ENCODE results near the gene GSE1. TPM values are rescaled to one million over a fixed set of nuclear protein-coding genes. Genes with fewer than 3 reads are reported as not detected.

Gene GSE1
- total RNA-seq, 1 experiment from 2014 or later, result 1.9 TPM

- no peaks in the 10 kb centered on the region for H3K79me2 ChIP-seq (ENCODE audit: low read length)
Observed at GRCh38 chr16:85605051-85605911, 7.8 kb upstream of the GSE1 start.

DNA sequence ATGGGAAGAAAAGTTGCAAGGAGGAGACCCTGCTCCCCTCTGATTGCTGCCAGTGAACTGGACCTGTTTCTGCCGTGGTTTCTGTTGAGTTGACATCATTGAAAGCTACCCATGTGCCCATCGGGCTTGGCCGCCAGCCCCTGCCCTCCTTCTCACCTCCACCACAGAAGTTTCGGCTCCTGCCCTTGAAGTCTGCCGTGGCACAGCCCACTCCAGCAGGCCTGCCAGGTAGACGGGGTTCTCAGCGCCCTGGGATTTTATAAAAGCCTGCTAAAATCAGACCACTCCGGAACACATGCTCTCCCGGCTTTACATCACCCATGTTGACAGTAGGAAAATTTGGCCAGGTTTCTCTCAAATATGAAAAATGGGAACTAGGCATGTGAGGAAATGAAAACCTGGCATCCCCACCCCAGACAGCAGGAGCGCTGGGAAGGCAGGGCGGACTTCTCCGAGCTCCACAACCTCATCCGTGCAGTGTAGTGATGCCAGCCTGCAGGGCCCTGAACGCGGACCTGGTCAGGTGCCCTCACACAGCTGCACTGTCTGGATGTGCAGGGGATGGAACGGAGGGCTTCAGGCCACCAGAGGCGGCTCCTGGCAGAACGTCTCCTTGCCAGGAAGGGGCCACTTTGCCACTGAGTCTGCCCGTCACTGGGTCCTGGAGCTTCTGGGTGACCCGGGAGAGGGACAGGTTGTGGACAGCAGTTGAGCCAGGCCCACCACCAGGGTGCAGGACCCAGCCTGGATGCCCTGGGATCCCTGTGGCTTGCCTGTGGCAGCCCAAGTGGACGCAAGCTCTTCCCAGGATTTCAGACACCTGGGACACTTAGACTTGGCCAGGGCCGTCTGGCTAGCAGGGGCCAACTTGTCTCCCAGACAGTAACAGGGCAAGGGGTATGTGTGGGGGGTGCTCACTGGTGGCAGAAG lies 6.9 kb upstream of the GSE1 start:
- Histone ChIP-seq H3K27me3 (ENCODE audit: low read length) (0 out of 2 replicates have a peak, but pooled peaks cover 3% of the 10 kb centered on the region), H3K9me2 (replicated peaks; ENCODE audit: insufficient read depth, low read length) (no peaks in the 10 kb centered on the region), H2AFZ (ENCODE audit: low read length) (no peak overlapping the region), H4K20me1 (ENCODE audit: insufficient read depth, low read depth, low read length) (peaks cover 13% of the 10 kb centered on the region; the same call in 1 of the 2 replicates), H3K9me3 (ENCODE audit: low read length) (no peaks in the 10 kb centered on the region), H3K4me3 (ENCODE audit: low read length) (no peak overlapping the region), H3K27ac (ENCODE audit: low read length) (no peak overlapping the region), H3K79me2 (ENCODE audit: low read length) (no peaks in the 10 kb centered on the region), H3K4me1 (ENCODE audit: low read length) (peaks cover 26% of the 10 kb centered on the region), H3K36me3 (ENCODE audit: insufficient read depth, low read length) (no peaks in the 10 kb centered on the region), H3K9ac (ENCODE audit: low read length) (no peak overlapping the region), H3K4me2 (ENCODE audit: low read depth, low read length, poor library complexity, severe bottlenecking) (peak overlapping the region; percentile 65)
- no peak for DNase-seq

More at GRCh38 chr16:85605051-85605911, 7.8 kb upstream of the GSE1 start:
- DNase-seq, result no peak
- Histone ChIP-seq H3K9me2 (replicated peaks; ENCODE audit: insufficient read depth, low read length) (no peaks in the 10 kb centered on the region), H3K9ac (ENCODE audit: low read length) (no peak overlapping the region), H3K4me3 (ENCODE audit: low read length) (no peak overlapping the region), H3K36me3 (ENCODE audit: insufficient read depth, low read length) (no peaks in the 10 kb centered on the region), H4K20me1 (ENCODE audit: insufficient read depth, low read depth, low read length) (peaks cover 9% of the 10 kb centered on the region; the same call in 1 of the 2 replicates), H2AFZ (ENCODE audit: low read length) (no peak overlapping the region), H3K27me3 (ENCODE audit: low read length) (0 out of 2 replicates have a peak, but pooled peaks cover 3% of the 10 kb centered on the region), H3K9me3 (ENCODE audit: low read length) (no peaks in the 10 kb centered on the region), H3K4me1 (ENCODE audit: low read length) (peaks cover 20% of the 10 kb centered on the region), H3K4me2 (ENCODE audit: low read depth, low read length, poor library complexity, severe bottlenecking) (no peak overlapping the region), H3K27ac (ENCODE audit: low read length) (no peak overlapping the region)

DNA sequence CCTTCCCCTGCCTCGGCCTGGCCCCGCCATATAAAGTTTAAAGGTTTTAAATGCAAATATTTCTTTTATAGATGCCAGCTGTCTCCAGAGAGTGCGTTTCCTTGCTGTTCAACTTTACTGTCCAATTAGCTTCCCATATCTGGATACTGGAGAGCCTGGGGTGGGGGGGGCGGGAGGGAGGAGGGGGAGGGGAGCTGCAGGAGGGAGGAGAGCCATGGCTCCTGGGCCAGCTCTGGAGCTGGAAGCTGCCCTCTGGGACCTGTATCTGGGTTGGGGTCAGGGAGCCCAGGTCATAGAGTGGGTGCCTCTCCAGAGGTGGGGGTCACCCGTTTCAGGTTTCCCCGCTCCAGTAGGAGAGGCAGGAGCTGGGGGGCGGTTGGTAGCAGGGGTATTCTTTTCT lies 6.2 kb upstream of the GSE1 start:
- H3K4me1 ChIP-seq (ENCODE audit: low read length), result peaks cover 26% of the 10 kb centered on the region
- peak overlapping the region; percentile 65 for H3K4me2 ChIP-seq (ENCODE audit: low read depth, low read length, poor library complexity, severe bottlenecking)
- peak overlapping the region; percentile 37; the same call in 1 of the 2 replicates for H3K4me3 ChIP-seq (ENCODE audit: low read length)

DNA sequence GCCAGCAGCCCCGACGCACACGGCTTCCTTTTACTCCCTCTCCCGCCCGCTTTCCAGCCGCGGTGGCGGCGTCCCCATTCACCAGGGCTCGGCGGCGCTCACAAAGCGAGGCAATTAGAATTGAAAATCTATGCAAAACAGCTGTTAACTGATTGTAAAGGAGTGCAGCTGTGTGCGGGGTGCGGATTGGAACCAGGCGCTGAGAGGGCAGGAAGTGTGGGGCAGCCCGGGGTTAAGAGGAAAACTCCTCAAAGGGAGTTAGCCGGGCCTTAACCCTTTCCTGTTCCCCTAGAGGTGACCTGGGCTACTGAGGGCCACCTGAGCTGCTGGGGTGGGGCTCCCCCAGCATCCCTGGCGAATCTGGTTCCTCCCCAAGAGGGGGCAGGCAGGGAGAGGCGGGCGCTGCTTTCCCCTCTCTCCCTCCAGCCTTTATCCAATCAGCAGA lies 5.8 kb upstream of the GSE1 start:
- H3K27ac ChIP-seq (ENCODE audit: low read length), result no peak overlapping the region
- peak overlapping the region; percentile 65 for H3K4me2 ChIP-seq (ENCODE audit: low read depth, low read length, poor library complexity, severe bottlenecking)
- no peaks in the 10 kb centered on the region for H3K9me2 ChIP-seq (replicated peaks; ENCODE audit: insufficient read depth, low read length)
- DNase-seq, result peak; percentile 82
- H3K9me3 ChIP-seq (ENCODE audit: low read length), result no peaks in the 10 kb centered on the region
- peak overlapping the region; percentile 38; the same call in 1 of the 2 replicates for H3K9ac ChIP-seq (ENCODE audit: low read length)
- H3K27me3 ChIP-seq (ENCODE audit: low read length), result 0 out of 2 replicates have a peak, but pooled peaks cover 3% of the 10 kb centered on the region
- no peaks in the 10 kb centered on the region for H3K36me3 ChIP-seq (ENCODE audit: insufficient read depth, low read length)
- H3K79me2 ChIP-seq (ENCODE audit: low read length), result no peaks in the 10 kb centered on the region
- H3K4me3 ChIP-seq (ENCODE audit: low read length), result peak overlapping the region; percentile 37; the same call in 1 of the 2 replicates
- H2AFZ ChIP-seq (ENCODE audit: low read length), result no peak overlapping the region
- peaks cover 26% of the 10 kb centered on the region for H3K4me1 ChIP-seq (ENCODE audit: low read length)
- peaks cover 13% of the 10 kb centered on the region; the same call in 1 of the 2 replicates for H4K20me1 ChIP-seq (ENCODE audit: insufficient read depth, low read depth, low read length)

More for the DNA sequence above, 6.2 kb upstream of the GSE1 start:
- H3K9me3 ChIP-seq (ENCODE audit: low read length), result no peaks in the 10 kb centered on the region
- no peak overlapping the region for H3K27ac ChIP-seq (ENCODE audit: low read length)
- H3K9me2 ChIP-seq (replicated peaks; ENCODE audit: insufficient read depth, low read length), result no peaks in the 10 kb centered on the region
- no peaks in the 10 kb centered on the region for H3K79me2 ChIP-seq (ENCODE audit: low read length)
- 0 out of 2 replicates have a peak, but pooled peaks cover 3% of the 10 kb centered on the region for H3K27me3 ChIP-seq (ENCODE audit: low read length)
- DNase-seq, result no peak
- H4K20me1 ChIP-seq (ENCODE audit: insufficient read depth, low read depth, low read length), result peaks cover 13% of the 10 kb centered on the region; the same call in 1 of the 2 replicates
- H3K36me3 ChIP-seq (ENCODE audit: insufficient read depth, low read length), result no peaks in the 10 kb centered on the region
- no peak overlapping the region for H2AFZ ChIP-seq (ENCODE audit: low read length)
- H3K9ac ChIP-seq (ENCODE audit: low read length), result no peak overlapping the region

DNA sequence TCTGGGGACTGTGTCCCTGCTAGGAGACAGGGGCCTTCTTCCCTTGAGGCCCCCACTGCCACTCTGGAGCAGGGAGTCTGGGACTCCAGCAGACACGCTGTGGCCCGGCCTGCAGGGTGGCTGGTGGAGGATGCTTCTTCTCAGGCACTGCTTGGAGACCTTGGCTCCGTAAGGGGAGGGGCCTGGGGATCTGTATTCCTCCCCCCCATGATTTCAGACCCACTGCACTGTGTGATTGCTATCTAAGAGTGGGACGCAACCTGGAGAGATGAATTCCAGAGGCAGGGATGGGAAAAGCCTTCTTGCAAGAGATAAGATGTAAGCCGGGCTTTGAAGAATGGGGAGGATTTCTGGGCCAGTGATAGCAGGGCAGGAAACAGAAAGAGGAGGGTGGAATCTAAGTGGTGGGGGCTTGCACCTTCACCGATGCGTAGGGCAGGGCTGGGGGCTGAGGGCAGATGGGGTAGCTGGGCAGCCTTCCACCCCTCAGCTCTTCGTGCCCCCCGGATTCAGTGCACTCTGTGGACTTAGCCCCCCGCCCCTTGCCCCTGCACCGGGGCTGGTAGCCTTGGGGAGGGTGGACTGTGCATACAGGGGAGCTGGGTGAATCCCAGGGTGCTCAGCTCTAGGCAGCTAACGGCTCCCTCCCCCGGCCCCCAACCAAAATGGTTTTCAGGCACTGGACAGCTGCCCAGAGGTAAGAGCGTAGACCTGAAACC lies 5.2 kb upstream of the GSE1 start:
- Histone ChIP-seq H3K27ac (ENCODE audit: low read length) (no peak overlapping the region), H3K9me3 (ENCODE audit: low read length) (no peaks in the 10 kb centered on the region), H3K4me1 (ENCODE audit: low read length) (peaks cover 32% of the 10 kb centered on the region), H3K36me3 (ENCODE audit: insufficient read depth, low read length) (no peaks in the 10 kb centered on the region), H3K9me2 (replicated peaks; ENCODE audit: insufficient read depth, low read length) (no peaks in the 10 kb centered on the region), H3K4me2 (ENCODE audit: low read depth, low read length, poor library complexity, severe bottlenecking) (peak overlapping the region; percentile 65), H3K27me3 (ENCODE audit: low read length) (0 out of 2 replicates have a peak, but pooled peaks cover 3% of the 10 kb centered on the region), H2AFZ (ENCODE audit: low read length) (no peak overlapping the region), H3K79me2 (ENCODE audit: low read length) (no peaks in the 10 kb centered on the region), H4K20me1 (ENCODE audit: insufficient read depth, low read depth, low read length) (peaks cover 13% of the 10 kb centered on the region; the same call in 1 of the 2 replicates), H3K9ac (ENCODE audit: low read length) (peak overlapping the region; percentile 38; the same call in 1 of the 2 replicates), H3K4me3 (ENCODE audit: low read length) (peak overlapping the region; percentile 37; the same call in 1 of the 2 replicates)
- DNase-seq, result no peak

DNA sequence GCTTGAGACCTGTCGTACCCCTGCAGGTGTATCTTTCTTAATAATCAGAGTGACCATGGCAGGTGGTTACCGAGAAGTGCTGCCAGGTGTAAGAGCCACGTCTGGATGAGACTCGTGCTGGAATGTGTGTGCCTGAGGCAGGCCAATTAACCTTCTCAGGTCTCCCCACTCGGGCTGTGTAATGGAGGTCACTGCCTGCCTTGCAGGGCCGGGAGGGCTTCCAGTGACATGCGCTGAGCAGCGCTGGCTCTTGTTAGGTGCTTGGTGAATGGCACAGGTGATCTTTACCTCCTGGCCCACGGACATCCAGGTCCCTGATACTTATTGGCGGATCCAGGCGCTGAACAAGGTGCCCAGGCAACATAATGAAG lies 4.6 kb upstream of the GSE1 start:
- H3K79me2 ChIP-seq (ENCODE audit: low read length), result no peaks in the 10 kb centered on the region
- peaks cover 37% of the 10 kb centered on the region for H3K4me1 ChIP-seq (ENCODE audit: low read length)
- no peak overlapping the region for H3K9ac ChIP-seq (ENCODE audit: low read length)
- 0 out of 2 replicates have a peak, but pooled peaks cover 3% of the 10 kb centered on the region for H3K27me3 ChIP-seq (ENCODE audit: low read length)
- no peaks in the 10 kb centered on the region for H3K36me3 ChIP-seq (ENCODE audit: insufficient read depth, low read length)
- H3K9me3 ChIP-seq (ENCODE audit: low read length), result no peaks in the 10 kb centered on the region
- H3K27ac ChIP-seq (ENCODE audit: low read length), result no peak overlapping the region
- DNase-seq, result no peak
- no peak overlapping the region for H3K4me2 ChIP-seq (ENCODE audit: low read depth, low read length, poor library complexity, severe bottlenecking)
- no peak overlapping the region for H2AFZ ChIP-seq (ENCODE audit: low read length)
- no peak overlapping the region for H3K4me3 ChIP-seq (ENCODE audit: low read length)
- no peaks in the 10 kb centered on the region for H3K9me2 ChIP-seq (replicated peaks; ENCODE audit: insufficient read depth, low read length)
- peaks cover 13% of the 10 kb centered on the region; the same call in 1 of the 2 replicates for H4K20me1 ChIP-seq (ENCODE audit: insufficient read depth, low read depth, low read length)

DNA sequence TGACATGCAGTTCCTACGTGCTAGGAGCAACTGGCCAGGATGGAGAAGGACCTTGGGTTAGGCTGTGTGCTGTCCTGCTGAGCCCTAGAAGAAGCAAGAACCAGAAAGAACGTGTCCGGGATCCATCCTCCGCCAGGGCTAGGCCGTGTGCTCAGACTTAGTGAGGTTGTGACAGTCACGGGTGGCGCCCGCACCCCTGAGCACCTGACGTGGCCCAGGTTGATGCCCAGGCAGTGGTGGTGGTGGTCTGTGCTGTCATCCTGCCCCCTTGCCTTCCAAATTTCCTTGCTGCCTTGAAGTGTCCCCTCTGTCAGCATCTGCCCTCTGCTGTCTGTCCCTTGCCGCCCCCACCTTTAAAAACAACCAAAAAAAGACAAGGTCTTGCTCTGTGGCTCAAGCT lies 4.2 kb upstream of the GSE1 start:
- no peak overlapping the region for H3K27ac ChIP-seq (ENCODE audit: low read length)
- H3K79me2 ChIP-seq (ENCODE audit: low read length), result no peaks in the 10 kb centered on the region
- H3K4me2 ChIP-seq (ENCODE audit: low read depth, low read length, poor library complexity, severe bottlenecking), result no peak overlapping the region
- H2AFZ ChIP-seq (ENCODE audit: low read length), result no peak overlapping the region
- H4K20me1 ChIP-seq (ENCODE audit: insufficient read depth, low read depth, low read length), result peaks cover 13% of the 10 kb centered on the region; the same call in 1 of the 2 replicates
- H3K36me3 ChIP-seq (ENCODE audit: insufficient read depth, low read length), result no peaks in the 10 kb centered on the region
- DNase-seq, result no peak
- H3K27me3 ChIP-seq (ENCODE audit: low read length), result 0 out of 2 replicates have a peak, but pooled peaks cover 3% of the 10 kb centered on the region
- H3K9me3 ChIP-seq (ENCODE audit: low read length), result no peaks in the 10 kb centered on the region
- no peak overlapping the region for H3K9ac ChIP-seq (ENCODE audit: low read length)
- peaks cover 41% of the 10 kb centered on the region for H3K4me1 ChIP-seq (ENCODE audit: low read length)
- H3K9me2 ChIP-seq (replicated peaks; ENCODE audit: insufficient read depth, low read length), result no peaks in the 10 kb centered on the region
- no peak overlapping the region for H3K4me3 ChIP-seq (ENCODE audit: low read length)

Data from Karpas-422 (cell line).